CD4-positive, alpha-beta T cell treated with Interleukin-6 for 4 hours (primary cell): ENCODE data around the gene GRB10.
A peak's percentile ranks its signal among the peaks of the same experiment; 100 is the strongest.

ENCODE experiments used
- DNase-seq: peaks from one replicate; pipeline ENCODE4 v3.0.0-alpha.2; 2020; ENCODE audit warnings: mixed read lengths

GRB10 gene

DNA sequence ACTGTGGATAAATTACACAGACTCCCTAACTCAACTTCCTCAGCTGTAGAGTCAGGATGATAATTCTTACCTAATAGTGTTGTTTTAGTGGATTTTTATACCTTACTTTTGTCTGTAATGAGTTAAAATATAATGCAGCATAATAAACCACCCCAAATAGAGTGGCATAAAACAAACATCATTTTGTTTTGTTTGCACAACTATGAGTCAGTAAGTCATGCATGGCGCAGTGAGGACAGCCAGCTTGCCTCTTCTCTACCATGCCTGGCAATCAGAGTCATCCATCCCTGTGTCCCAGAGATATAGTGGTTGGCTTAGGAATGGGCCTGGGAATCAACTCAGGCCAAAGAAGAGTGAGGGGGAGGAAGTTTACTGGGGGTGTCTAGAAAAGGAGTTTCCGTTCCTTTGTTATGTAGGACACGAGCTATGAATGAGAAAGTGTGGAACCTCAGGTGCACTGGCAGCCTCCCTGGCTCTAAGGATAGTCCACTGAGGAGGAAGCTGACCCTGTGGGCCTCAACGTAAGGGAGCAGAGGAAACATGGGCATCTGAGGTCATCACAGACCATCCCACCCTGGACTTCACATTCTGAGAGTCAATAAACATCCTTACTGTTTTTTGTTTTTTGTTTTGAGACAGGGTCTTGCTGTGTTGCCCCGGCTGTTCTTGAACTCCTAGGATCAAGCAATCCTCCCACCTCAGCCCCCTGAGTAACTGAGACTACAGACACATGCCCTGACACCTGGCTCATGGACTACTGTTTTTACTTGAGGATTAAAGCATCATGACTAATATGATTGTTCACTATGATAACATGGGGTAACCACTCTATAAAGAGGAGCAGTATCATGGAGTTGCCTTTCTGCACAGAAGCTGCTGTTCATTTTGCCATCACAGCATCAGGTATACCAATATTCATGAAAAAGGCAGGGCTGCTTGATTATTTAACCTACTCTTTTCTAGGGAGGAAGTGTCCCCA lies 21.0 kb upstream of the GRB10 start:
- no peak for DNase-seq

DNA sequence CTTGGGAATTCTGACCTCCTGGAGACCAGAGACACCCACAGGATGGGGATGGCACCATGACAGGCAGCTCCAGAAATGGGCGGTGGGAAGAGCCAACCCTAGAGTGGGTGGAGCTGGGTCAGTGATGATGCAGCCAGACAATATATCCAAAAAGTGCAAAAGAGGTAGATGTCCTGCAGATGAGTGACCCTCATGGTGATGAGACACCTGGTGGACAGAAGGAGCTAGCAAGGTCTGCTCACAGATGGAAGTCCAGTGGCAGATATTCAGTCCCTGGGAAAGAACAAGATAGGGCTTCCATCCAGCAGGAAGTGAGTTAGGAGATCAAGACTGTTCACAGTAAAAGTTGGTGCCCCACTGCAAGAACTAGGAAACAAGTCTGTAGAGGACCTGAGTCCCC lies 19.2 kb upstream of the GRB10 start:
- DNase-seq: no peak

DNA sequence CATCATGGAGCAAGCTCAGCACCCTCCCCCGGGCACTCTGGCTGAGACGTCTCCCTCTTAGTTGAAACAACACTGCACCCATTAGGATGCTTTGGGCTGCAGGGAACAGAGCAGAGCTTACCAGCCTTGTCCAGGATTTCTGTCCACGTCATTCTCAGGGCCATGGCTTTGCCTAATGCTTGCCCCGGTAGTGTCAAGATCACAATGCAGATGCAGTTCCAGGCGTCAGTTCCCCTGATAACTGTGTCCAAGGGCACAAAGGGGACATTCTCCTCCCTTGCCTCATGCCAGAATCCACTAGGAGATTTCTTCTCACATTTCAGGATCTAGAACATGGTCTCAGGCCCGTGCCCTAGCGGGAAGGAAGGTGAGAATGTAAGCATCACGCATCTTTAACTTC lies 17.2 kb upstream of the GRB10 start:
- no peak for DNase-seq

DNA sequence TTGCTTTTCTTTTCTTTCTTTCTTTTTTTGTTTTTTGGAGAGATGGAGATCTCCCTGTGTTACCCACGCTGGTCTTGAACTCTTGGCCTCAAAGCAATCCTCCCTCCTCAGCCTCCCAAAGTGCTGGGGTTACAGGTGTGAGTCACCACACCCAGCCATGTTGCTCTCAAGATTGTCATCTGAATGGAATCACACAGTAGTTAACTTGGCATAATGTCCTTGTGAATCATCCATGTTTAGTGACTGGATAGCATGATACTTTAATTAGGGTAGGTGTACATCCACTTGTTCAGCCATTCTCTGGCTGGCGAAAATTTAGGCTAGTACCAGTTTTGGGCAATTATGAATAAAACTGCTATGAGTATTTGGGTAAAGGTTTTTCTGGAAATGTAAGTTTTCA lies 15.4 kb upstream of the GRB10 start:
- no peak for DNase-seq

DNA sequence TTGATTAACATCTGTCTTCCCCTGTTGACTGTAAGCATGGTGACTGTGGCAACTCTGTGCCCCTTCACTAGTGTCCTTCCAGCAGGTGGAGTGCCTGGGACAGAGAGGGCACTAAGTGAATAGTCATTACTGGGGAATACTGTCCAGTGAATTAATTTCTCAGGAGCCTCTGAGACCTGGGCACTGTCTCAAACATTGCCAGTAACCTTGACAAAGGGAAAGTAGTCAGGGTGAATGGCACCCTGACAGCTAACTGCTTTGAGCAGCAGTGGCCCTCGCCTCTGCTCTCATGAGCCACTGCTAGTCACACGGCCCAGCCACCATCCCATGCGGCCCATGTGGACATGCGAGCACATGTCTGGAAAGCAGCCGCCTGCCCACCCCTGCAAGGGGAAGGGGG lies 13.1 kb upstream of the GRB10 start:
- no peak for DNase-seq

DNA sequence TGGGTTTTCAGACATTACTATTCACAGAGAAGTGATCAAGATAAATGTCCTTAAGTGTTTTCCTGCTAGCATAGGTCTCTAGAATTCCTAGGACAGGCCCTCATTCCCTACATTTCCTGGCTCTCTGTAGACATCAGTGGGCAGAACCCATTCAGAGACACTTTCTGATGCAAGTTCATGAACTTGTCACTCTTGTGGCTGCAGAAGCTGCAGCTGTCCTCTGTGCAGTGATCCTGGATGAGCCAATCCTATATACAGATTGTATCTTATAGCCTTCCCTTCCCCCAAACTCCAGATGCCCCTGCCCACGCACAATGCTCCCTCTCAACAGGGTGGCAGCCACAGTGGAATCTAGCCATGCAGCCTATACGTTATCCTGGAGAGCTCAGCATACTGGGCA lies 12.6 kb upstream of the GRB10 start:
- DNase-seq: no peak

DNA sequence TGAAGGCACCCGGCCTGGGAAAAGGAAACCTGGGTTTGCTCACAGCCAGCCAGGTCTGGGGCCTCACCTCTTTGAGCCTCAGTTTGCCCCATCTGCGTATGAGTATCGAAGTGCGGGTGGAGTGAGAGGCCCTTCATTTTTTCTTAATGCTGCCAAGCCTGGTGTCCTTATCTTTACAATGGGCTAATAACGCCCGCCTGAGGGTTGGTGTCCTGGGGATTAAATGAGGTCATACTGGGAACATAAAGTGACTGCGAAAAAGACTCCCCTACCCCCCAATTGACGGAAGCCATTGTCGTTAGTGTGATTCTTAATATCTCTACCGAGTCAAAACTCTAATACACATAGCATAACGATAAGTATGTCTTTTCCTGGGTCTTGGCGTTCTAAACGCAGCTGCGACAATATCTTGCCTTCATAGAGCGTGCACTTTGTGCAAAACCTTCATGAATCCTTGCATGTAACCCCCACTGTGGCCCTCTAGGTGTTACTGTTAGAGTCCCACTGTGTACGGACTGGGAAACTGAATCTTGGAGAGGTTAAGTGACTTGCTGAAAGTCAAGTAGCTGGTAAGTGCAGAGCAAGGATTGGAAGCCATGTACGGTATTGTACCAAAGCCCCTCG lies 11.4 kb upstream of the GRB10 start:
- DNase-seq: no peak

DNA sequence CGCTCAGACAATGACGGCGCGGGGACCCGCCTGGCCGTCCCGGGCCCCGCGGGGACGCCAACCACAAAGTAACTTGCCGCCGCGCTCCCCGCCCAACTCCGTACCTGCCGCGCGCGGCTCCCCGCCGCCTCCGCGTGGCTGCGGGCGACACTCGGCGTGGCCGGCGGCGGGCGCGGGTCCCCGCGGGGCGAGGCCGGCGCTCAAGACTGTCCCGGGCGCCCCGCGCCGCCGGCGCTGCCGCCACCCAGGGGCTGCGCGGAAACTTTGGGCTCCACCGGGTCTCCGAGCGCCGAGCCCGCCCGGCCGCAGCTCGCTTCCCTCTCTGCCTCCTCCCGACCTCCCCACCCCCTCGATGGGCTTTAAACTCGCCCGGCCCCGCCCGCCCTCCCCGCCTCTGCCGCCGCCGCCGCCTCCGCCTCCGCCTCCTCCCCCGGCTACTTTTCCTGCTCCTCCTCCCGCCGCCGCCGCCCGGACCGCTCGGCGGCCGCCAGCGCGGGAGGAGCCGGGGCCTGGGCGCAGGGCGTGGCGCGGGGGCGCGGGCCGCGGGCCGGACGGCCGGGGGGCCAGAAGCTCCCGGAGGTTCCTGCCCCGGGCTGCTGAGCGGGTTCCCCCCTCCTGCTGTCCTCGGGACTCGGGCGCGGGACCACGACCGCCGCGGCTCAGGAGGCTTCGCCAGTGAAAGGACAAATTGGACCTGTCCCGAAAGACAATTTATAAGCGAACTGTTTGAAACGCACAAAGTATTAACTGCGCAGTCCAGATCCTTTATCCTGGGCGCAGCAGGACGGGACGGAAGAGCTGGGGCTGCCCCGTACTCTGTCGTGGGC lies 10.6 kb upstream of the GRB10 start:
- DNase-seq: peak; percentile 65

DNA sequence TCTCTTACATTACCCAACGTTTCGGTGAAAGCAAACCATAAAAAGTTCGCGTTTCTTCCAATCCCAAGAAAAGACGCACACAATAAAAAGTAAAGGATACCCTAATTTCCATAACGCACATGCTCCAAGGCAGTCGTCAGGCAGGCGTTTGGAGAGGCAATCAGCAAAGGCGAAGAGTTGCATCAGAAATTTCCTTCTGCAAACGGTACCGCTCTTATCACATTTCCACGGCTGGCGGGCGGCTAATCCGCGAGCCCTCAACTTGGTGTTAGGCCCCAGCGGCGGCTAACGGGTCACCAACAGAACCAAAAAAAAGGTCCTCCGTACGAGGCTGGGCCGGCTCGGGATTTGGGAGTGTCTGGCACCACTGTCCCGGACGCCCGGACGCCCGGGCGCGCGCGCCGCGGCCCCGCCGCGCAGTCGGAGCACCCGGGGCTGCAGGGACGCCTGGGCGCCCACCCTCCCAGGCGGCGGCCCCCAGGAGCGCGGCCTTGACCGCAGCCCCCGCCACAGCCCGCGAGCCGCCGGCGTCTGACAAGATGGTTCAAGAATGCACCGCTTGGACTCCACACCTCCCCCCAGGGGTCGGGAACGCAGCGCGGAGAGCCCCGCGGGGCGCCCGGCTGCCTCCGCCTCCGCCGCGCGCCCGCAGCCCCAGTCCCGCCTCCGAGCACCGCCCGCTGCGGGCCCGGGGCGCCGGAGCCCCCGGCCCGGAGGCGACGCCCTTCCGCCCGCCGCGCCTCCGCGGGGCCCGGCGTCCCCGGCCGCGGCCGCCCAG lies 9.8 kb upstream of the GRB10 start:
- DNase-seq: peak; percentile 26

DNA sequence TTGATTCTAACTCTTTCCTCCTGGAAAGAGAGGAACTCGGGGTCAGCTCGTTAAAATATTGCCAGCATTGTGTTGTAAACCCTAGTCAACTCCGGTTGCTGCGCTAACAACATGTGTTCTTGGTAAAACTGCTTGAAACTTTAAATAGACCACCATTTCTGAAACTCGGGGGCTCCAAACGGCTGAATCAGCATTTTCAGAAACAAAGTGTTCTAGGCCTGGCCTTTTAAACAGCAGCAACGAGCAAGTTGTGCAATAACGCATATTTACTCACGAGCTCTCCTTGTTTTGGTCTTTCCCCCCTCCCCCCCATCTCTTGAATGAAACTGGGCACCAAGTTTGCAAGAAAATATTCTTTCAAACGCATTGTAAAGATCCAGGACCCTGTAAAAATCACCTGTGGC lies 9.2 kb upstream of the GRB10 start:
- no peak for DNase-seq

DNA sequence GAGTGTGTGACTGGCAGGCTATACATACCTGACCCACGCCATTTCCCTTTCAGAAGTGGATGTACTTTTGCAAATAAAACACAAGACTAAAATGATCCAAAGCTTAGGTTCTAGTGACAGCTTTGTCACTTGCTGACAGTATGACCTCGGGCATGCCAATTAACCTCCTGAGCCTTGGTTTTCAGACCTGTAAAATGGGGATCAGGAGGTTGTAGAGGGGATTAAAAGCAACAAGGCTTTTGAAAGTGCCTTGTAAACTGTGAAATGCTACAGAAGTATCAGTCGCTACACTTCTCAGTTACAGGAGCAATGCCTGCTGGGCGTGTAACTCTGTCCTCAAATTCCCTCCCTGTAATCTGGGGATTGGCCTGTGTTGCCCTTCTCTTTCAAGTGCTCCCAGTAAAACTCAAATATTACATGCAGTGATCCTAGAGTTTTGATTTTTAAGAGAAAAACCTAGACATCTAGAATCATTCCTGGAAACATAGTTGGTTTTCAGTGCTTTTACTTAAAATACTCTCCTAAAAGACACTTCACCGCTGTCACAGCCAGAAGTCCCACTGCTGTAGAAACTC lies 8.8 kb upstream of the GRB10 start:
- no peak for DNase-seq

DNA sequence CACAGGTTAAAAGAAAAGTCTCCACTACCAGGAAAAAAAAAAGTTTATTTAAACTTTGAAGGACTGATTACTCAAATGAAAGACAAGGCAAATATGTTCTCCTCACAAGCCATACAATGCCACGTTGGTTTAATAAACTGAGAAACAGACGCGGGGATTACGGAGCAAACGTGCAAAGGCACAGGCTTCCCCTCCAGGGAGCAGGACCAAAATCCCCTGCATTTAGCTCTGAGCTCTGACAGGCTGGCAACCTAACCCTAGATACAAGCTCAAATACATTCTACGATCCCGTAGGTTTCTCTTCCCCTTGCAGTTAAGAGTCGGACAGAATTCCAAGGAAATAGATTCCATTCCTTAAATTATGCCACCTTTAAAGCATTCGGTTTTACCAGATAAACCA lies 7.7 kb upstream of the GRB10 start:
- no peak for DNase-seq

DNA sequence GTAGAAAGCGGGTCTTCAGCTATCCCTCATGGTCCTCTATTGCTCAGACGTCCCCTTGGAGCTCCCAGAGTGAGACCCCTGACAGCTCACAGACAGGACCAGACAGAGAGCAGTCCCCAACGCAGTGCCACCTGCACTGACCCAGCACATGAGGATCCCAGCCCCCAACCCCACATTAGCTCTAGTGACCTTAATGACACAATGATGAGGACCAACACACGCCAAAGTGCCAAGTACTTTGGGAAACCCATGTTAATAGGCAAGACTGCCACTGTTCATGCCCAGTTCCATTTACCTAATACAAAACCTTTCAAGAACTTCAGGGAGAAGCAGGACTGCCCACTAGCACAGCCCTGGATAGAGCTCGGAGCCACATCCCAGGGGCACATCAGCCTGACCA lies 5.7 kb upstream of the GRB10 start:
- DNase-seq: no peak

DNA sequence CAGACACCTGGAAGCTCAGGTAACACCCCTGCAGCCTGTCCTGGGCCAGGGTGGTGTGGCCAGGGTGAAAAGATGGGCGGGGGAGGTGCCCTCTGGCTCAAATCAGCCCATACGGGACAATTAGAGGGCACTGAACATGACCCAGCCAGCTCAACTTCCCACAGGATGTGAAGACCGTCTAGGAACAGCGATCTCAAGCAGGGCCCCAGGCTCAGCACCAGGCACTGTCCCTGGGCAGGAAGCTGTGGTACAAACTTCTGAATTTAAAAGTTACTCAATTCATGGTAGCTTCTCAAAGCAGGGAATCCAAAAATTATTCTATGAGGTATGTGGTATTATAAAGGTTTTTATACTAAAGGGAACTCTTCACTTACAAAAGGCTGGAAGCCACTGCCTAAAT lies 5.1 kb upstream of the GRB10 start:
- DNase-seq: no peak

DNA sequence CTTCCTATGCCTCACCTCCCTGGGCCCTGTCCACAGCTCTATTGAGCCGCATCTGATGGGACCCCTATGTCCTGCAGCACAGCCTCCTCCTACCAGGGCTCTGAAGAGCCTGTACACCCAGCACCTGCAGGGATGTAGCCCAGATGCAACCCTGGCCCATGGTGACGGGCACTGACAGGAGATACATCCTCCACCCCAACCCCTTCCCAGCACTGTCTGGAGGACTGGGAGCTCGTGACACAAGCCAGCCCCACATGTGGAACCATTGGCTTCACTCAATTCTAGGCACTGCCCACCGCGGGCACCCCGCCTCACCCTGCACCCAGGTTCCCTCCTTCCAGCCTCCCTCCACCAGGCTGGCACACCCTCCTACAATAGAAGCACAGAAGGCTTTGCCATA lies 2.6 kb upstream of the GRB10 start:
- no peak for DNase-seq

DNA sequence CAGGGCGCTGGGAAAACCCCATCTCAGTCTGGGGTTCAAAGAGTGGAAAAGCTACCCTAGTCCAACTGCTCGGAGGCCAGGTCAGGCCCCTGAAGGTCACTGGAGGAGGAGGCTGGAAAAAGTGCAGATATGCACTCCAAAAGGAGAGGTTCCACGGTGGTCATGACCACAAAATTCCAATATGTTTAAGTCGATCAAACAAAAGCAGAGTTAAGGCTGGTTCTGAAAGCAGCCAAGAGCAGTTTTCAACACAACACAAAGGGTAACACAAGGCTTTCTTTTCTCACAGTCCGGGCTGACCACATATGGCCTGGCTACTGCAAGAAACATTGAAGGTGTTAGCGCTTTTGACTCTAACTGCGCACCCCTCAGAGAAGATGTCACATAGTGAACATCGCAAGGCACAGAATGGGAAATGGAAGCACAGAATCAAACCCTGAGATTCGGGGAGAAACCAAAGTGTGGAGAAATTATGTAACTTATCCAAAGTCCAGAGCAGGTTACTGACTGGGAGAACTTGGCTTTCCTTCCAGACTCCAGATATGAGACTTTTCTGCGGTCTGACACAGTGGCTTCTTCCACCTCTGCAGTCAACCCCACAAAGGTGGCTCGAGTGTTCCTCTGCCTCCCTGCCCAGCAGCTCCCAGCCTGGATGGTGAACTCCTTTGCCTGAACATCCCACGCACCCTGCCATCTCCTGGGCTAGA lies 1.3 kb upstream of the GRB10 start:
- DNase-seq: no peak

DNA sequence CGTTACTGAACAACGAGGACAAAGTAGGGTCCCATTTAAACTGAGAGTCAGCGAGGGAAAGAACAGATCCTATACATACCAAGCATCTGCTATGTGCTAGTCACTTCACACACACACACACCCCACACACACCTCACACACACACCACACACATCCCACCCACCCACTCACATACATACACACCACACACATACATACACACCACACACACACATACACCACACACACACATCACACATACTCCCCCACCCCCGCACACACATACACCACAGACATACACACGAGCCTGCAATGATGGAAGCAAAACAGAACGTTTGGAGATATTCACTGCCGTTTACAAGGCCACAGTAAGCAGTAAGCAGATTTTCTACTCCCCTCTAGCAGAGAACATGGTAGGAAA lies 607 bp upstream of the GRB10 start:
- DNase-seq: no peak

DNA sequence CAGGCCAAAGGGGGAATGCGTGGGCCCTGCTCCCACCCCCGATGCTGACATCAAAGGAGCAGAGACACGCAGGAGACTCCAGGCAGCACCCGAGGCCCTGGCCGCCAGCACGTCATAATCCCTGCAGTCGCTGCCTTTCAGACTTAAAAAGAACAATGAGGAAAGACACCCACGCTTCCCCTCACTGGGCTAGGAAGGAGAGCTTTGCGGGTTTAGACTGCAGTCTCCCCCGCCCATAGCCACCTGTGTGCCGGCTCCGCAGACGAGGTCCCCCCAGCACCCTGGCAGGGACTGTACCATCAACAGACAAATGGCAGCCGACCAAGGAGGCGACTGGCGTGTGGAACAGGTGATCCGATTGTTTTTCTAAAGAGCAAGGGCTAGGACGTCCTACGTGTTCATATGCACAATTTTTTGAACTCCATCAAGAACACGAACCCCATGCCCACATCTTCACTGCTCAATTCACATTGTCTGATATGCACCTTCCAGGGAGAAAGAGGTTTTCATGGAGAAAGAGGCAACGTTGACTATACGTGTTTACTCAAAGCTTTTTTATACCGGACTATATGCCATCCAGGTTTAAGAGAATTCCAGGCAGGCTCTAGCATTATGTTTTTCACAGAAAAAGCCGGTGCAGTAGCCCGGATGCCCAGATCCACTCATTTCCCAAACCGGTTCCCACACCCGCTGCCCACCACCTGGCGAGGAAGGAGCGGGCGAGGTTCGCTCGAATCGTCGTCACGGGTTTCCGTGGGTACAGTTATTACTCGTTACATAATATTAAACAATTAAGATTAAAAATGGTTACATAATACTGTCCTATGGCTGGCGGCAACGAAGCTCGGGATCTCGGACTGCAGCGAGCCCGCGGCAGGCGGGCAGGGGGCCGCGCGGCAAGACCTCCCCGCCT lies 1.1 kb downstream of the GRB10 start:
- DNase-seq: peak; percentile 40

DNA sequence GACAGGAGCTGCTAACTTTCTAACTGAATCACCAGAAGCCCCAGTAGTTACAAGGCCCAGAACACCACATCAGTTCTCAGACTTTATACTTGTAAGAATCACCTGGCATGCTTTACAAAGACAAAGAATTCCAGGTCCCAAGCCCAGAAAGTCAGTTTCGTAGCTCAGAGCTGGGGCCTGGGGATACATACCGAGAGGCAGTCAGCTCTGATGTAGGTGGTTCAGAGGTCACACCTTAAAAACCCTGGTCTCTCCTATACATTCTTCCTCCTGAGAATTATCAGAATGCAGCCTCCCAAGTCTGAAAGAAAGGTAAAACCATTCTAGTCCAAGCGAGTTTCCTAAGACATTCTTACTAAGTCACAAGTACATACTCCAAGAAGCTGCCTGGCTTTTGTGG lies 2.3 kb downstream of the GRB10 start:
- no peak for DNase-seq

DNA sequence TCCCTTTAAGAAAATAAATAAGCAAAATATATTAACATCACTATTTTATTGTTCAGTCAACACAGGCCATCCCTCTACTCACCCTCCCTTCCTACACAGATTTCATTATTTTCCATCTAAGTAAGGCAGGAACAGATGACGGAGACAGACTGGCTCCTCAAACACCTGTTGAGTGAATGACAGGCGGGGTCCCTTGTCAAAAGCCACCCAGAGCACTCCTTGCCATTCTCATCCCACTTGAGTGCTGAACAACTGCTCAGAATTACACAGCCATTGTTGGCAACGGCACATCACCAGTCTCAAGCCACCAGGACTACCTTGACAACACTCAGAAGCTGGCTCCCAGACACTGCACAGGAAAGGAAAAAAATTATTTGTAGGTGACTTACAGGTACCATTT lies 3.3 kb downstream of the GRB10 start:
- DNase-seq: no peak

DNA sequence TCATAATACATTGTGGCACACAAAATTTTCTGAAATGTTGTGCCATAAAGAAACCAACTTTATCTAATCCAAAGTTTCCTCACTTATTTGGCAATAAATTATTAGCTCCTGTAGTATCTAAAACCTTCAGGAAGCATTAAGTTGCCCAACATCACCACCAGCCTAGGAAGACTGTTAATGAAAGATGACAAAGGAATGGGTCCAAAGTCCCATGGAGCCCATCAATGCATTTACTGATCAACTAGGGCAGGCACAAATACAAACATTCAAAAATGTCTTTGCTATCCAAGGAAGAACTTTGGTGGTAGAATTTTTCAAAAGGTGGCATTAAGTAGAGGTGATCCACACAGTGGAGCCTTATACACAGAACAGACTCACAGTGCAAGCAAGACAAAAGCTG lies 4.5 kb downstream of the GRB10 start:
- DNase-seq: no peak
